Measurements from ENCODE around the gene MLLT1.

MLLT1 gene

GRCh38 chr19:6219147-6219525 is 60.6 kb downstream of the MLLT1 start:
- no peaks in the 10 kb centered on the region; the same call in 1 of the 2 replicates for H4K20me1 ChIP-seq (ENCODE audit: control insufficient read depth, insufficient read depth, low read depth, low read length)
- H3F3A ChIP-seq (ENCODE audit: control insufficient read depth, insufficient read depth): no peaks in the 10 kb centered on the region
- H3K27me3 ChIP-seq (ENCODE audit: control insufficient read depth, low read length): no peaks in the 10 kb centered on the region
- H3K36me3 ChIP-seq (ENCODE audit: control insufficient read depth, low read length): peaks cover 10% of the 10 kb centered on the region; the same call in 1 of the 2 replicates
- H3K4me1 ChIP-seq (ENCODE audit: control insufficient read depth, low read length): no peaks in the 10 kb centered on the region
- H3K27ac ChIP-seq (ENCODE audit: low read depth, low read length): no peak overlapping the region
- H3K4me3 ChIP-seq (ENCODE audit: low read length): no peak overlapping the region
- no peak overlapping the region for H3K4me2 ChIP-seq (ENCODE audit: low read length)
- TF ChIP-seq EZH2phosphoT487 (IDR thresholded peaks at IDR 0.05; ENCODE audit: borderline replicate concordance, low read length): no peak
- TF ChIP-seq, protein P1, sequence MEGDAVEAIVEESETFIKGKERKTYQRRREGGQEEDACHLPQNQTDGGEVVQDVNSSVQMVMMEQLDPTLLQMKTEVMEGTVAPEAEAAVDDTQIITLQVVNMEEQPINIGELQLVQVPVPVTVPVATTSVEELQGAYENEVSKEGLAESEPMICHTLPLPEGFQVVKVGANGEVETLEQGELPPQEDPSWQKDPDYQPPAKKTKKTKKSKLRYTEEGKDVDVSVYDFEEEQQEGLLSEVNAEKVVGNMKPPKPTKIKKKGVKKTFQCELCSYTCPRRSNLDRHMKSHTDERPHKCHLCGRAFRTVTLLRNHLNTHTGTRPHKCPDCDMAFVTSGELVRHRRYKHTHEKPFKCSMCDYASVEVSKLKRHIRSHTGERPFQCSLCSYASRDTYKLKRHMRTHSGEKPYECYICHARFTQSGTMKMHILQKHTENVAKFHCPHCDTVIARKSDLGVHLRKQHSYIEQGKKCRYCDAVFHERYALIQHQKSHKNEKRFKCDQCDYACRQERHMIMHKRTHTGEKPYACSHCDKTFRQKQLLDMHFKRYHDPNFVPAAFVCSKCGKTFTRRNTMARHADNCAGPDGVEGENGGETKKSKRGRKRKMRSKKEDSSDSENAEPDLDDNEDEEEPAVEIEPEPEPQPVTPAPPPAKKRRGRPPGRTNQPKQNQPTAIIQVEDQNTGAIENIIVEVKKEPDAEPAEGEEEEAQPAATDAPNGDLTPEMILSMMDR (IDR thresholded peaks at IDR 0.05; ENCODE audit: low read depth, low read length, poor library complexity, severe bottlenecking): no peak
- no peaks in the 10 kb centered on the region for H3K79me2 ChIP-seq (ENCODE audit: control insufficient read depth, low read length)
- no peaks in the 10 kb centered on the region for H3K9me3 ChIP-seq (ENCODE audit: control insufficient read depth, insufficient read depth, low read length)
- no peaks in the 10 kb centered on the region for H3K9me2 ChIP-seq (replicated peaks; ENCODE audit: control insufficient read depth, low read length)

DNA sequence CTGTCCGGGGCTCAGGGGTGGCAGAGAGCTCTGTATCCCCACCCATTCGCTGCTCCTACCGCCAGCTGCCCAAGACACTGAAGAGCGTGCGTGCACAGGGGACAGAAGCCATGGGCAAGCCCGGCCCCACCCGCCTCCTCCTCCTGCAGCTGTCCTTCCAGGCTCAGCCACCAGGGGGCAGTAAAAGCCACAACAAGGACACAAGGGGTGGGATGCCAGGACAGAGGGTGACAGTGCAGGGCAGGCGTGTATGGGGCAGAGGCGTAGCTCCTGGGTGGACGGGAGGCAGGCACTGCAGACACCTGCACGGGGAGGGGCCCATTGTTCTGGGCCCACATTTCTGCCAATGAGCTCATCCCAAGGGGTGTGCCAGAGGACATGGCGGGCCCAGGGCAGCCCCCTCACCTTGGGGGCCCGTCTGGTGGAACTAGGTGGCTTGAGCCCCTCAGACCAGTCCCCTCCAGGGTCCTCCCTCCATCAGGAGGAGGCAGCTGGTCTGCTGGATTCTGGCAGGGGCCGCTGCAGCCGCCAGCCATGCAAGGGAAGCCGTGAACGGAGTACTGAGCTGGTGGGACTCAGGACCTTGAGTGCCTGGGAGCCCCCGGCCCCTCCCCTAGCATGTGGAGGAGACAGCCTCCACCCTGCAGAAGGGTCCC is 61.2 kb downstream of the MLLT1 start:
- no peaks in the 10 kb centered on the region; the same call in 1 of the 2 replicates for H4K20me1 ChIP-seq (ENCODE audit: control insufficient read depth, insufficient read depth, low read depth, low read length)
- H3K9me2 ChIP-seq (replicated peaks; ENCODE audit: control insufficient read depth, low read length): no peaks in the 10 kb centered on the region
- peaks cover 10% of the 10 kb centered on the region; the same call in 1 of the 2 replicates for H3K36me3 ChIP-seq (ENCODE audit: control insufficient read depth, low read length)
- no peaks in the 10 kb centered on the region for H3K4me1 ChIP-seq (ENCODE audit: control insufficient read depth, low read length)
- TF ChIP-seq, protein P1 (IDR thresholded peaks at IDR 0.05; ENCODE audit: low read depth, low read length, poor library complexity, severe bottlenecking): peak; percentile 89
- TF ChIP-seq EZH2phosphoT487 (IDR thresholded peaks at IDR 0.05; ENCODE audit: borderline replicate concordance, low read length): no peak
- no peaks in the 10 kb centered on the region for H3K79me2 ChIP-seq (ENCODE audit: control insufficient read depth, low read length)
- no peaks in the 10 kb centered on the region for H3K9me3 ChIP-seq (ENCODE audit: control insufficient read depth, insufficient read depth, low read length)
- H3K27me3 ChIP-seq (ENCODE audit: control insufficient read depth, low read length): no peaks in the 10 kb centered on the region
- H3K4me2 ChIP-seq (ENCODE audit: low read length): no peak overlapping the region
- no peak overlapping the region for H3K27ac ChIP-seq (ENCODE audit: low read depth, low read length)
- no peaks in the 10 kb centered on the region for H3F3A ChIP-seq (ENCODE audit: control insufficient read depth, insufficient read depth)
- no peak overlapping the region for H3K4me3 ChIP-seq (ENCODE audit: low read length)

- no peaks in the 10 kb centered on the region for H3K4me1 ChIP-seq (ENCODE audit: control insufficient read depth, low read length)
- no peak overlapping the region for H3K27ac ChIP-seq (ENCODE audit: low read depth, low read length)
- H3K27me3 ChIP-seq (ENCODE audit: control insufficient read depth, low read length): no peaks in the 10 kb centered on the region
- H3F3A ChIP-seq (ENCODE audit: control insufficient read depth, insufficient read depth): no peaks in the 10 kb centered on the region
- no peak for TF ChIP-seq EZH2phosphoT487 (IDR thresholded peaks at IDR 0.05; ENCODE audit: borderline replicate concordance, low read length)
- TF ChIP-seq, protein P1 (IDR thresholded peaks at IDR 0.05; ENCODE audit: low read depth, low read length, poor library complexity, severe bottlenecking): no peak
- no peaks in the 10 kb centered on the region for H3K9me3 ChIP-seq (ENCODE audit: control insufficient read depth, insufficient read depth, low read length)
- no peaks in the 10 kb centered on the region for H3K79me2 ChIP-seq (ENCODE audit: control insufficient read depth, low read length)
- peaks cover 10% of the 10 kb centered on the region; the same call in 1 of the 2 replicates for H3K36me3 ChIP-seq (ENCODE audit: control insufficient read depth, low read length)
- H3K4me2 ChIP-seq (ENCODE audit: low read length): no peak overlapping the region
- no peaks in the 10 kb centered on the region; the same call in 1 of the 2 replicates for H4K20me1 ChIP-seq (ENCODE audit: control insufficient read depth, insufficient read depth, low read depth, low read length)
- no peaks in the 10 kb centered on the region for H3K9me2 ChIP-seq (replicated peaks; ENCODE audit: control insufficient read depth, low read length)
- no peak overlapping the region for H3K4me3 ChIP-seq (ENCODE audit: low read length)
These were observed 61.9 kb downstream of the MLLT1 start for GRCh38 chr19:6217752-6218334.
